Thyroid gland (tissue), 4 donors: ENCODE data around the gene DLG2. TPM values are rescaled to one million over a fixed set of nuclear protein-coding genes. Genes with fewer than 3 reads are reported as not detected.

ENCODE experiments used
- DNase-seq, 2 donors: peaks; one replicate each; pipeline ENCODE4 v3.0.0-alpha.2; 2019
- H3K27ac ChIP-seq, 3 donors: fragments of 200-600 bp; sonication (generic); 1 replicate in 2 of 3; 2 replicates in 1 of 3; pipeline ENCODE4 v1.5.1; 2016 to 2019; ENCODE audit warnings: mild to moderate bottlenecking in 1 of 3, moderate library complexity in 1 of 3
- H3K27me3 ChIP-seq: fragments of 200-600 bp; sonication (generic); one replicate; pipeline ENCODE4 v1.5.1; 2019
- H3K36me3 ChIP-seq, 2 donors: fragments of 200-600 bp; sonication (generic); one replicate each; pipeline ENCODE4 v1.5.1; 2016 to 2019
- H3K4me1 ChIP-seq, 2 donors: fragments of 200-600 bp; sonication (generic); one replicate each; pipeline ENCODE4 v1.5.1; 2017 to 2019
- H3K4me3 ChIP-seq, 3 donors: fragments of 200-600 bp; sonication (generic); replicated peaks in 1 of 3; 1 replicate in 2 of 3; 2 replicates in 1 of 3; pipeline ENCODE4 v1.5.1; 2016; ENCODE audit warnings: mild to moderate bottlenecking in 1 of 3
- H3K9me3 ChIP-seq: fragments of 200-600 bp; sonication (generic); one replicate; pipeline ENCODE4 v1.5.1; 2017
- CTCF ChIP-seq, 6 experiments: fragments of 200-600 bp in 3 of 6; fragments of 450-650 bp in 3 of 6; sonication (generic) in 3 of 6; IDR thresholded peaks; one replicate each; pipeline ENCODE4 v1.5.1; 2016 to 2019; ENCODE audit warnings: antibody characterized with exemption in 6 of 6, mild to moderate bottlenecking in 2 of 6, inconsistent platforms in 1 of 6, moderate library complexity in 1 of 6
- POLR2A ChIP-seq, 2 donors: fragments of 450-650 bp; IDR thresholded peaks; one replicate each; pipeline ENCODE4 v1.6.1; 2017; ENCODE audit warnings: antibody characterized with exemption in 2 of 2, mild to moderate bottlenecking in 2 of 2, moderate library complexity in 1 of 2
- WGBS, 2 donors: methylation state at CpG; one replicate each; pipeline ENCODE4 v1.1.5; 2017; 5-methylcytosine and 5-hydroxymethylcytosine counted together
- intact Hi-C: fragments of 100-400 bp; cut with DNase I; formaldehyde crosslinking; loops from one replicate; pipeline ENCODE4 v1.15.1; 2023
- total RNA-seq, 4 donors: library from RNA; depleted of rRNA; stranded (reverse); fragments of >200 nt; gene quantifications; one replicate each; pipeline ENCODE4 v1.2.3, GENCODE V29; 2016

The DLG2 gene
- total RNA-seq, 4 donors from 2014 or later: 29.4 to 79.4 (median 42.4) TPM

GRCh38 chr11:84034484-84034883 is 1592.7 kb downstream of the DLG2 start:
- DNase-seq: no peak
- intact Hi-C loops: no loop called here
- TF ChIP-seq CTCF (IDR thresholded peaks at IDR 0.05) (no peak), POLR2A (IDR thresholded peaks at IDR 0.05) (no peak)
- no peaks in the 10 kb centered on the region for H3K4me1 ChIP-seq
- H3K4me3 ChIP-seq: no peak overlapping the region
- H3K9me3 ChIP-seq: no peaks in the 10 kb centered on the region
- no peak overlapping the region for H3K27ac ChIP-seq
- no peaks in the 10 kb centered on the region for H3K27me3 ChIP-seq
- H3K36me3 ChIP-seq: no peaks in the 10 kb centered on the region

- intact Hi-C loops: no loop called here
- H3K36me3 ChIP-seq: no peaks in the 10 kb centered on the region
- WGBS, 2 donors: 92 to 98% methylated on average over 1 of the region's 1 CpG
These were observed 1602.9 kb downstream of the DLG2 start for GRCh38 chr11:84024266-84024665.

GRCh38 chr11:84022695-84023094 is 1604.4 kb downstream of the DLG2 start:
- peaks cover 0 to 3% of the 10 kb centered on the region in 2 donors for H3K4me1 ChIP-seq
- no peak overlapping the region for H3K4me3 ChIP-seq
- no peaks in the 10 kb centered on the region for H3K27me3 ChIP-seq
- TF ChIP-seq POLR2A (IDR thresholded peaks at IDR 0.05) (no peak), CTCF (IDR thresholded peaks at IDR 0.05) (no peak)
- H3K27ac ChIP-seq: no peak overlapping the region
- DNase-seq: no peak
- intact Hi-C loops: no loop called here
- no peaks in the 10 kb centered on the region for H3K9me3 ChIP-seq
- H3K36me3 ChIP-seq: no peaks in the 10 kb centered on the region

More at GRCh38 chr11:84024266-84024665, 1602.9 kb downstream of the DLG2 start:
- no peak for DNase-seq
- Histone ChIP-seq H3K9me3 (no peaks in the 10 kb centered on the region), H3K4me1 (peaks cover 0 to 3% of the 10 kb centered on the region in 2 donors), H3K27ac (no peak overlapping the region), H3K27me3 (no peaks in the 10 kb centered on the region), H3K4me3 (no peak overlapping the region)
- TF ChIP-seq POLR2A (IDR thresholded peaks at IDR 0.05) (no peak), CTCF (IDR thresholded peaks at IDR 0.05) (no peak)

GRCh38 chr11:84022201-84022600 is 1604.9 kb downstream of the DLG2 start:
- WGBS, 2 donors: 33 to 48% methylated on average over 1 of the region's 1 CpG
- intact Hi-C loops: no loop called here
- no peak for DNase-seq
- Histone ChIP-seq H3K9me3 (no peaks in the 10 kb centered on the region), H3K36me3 (no peaks in the 10 kb centered on the region), H3K4me3 (no peak overlapping the region), H3K27me3 (no peaks in the 10 kb centered on the region), H3K4me1 (peaks cover 0 to 3% of the 10 kb centered on the region in 2 donors), H3K27ac (no peak overlapping the region)
- TF ChIP-seq POLR2A (IDR thresholded peaks at IDR 0.05): no peak
- TF ChIP-seq CTCF (IDR thresholded peaks at IDR 0.05): no peak

- H3K4me3 ChIP-seq: no peak overlapping the region
- no peaks in the 10 kb centered on the region for H3K36me3 ChIP-seq
- intact Hi-C loops: no loop called here
- H3K27me3 ChIP-seq: no peaks in the 10 kb centered on the region
- no peak overlapping the region for H3K27ac ChIP-seq
- H3K4me1 ChIP-seq: peaks cover 0 to 3% of the 10 kb centered on the region in 2 donors
- 84 to 89% methylated on average over 2 of the region's 2 CpGs for WGBS, 2 donors
- no peak for DNase-seq
- no peak for TF ChIP-seq POLR2A (IDR thresholded peaks at IDR 0.05)
- no peak for TF ChIP-seq CTCF (IDR thresholded peaks at IDR 0.05)
- H3K9me3 ChIP-seq: no peaks in the 10 kb centered on the region
These were observed 1605.9 kb downstream of the DLG2 start for GRCh38 chr11:84021291-84021690.
